ENCODE data around the gene METTL21A.

The METTL21A gene

DNA sequence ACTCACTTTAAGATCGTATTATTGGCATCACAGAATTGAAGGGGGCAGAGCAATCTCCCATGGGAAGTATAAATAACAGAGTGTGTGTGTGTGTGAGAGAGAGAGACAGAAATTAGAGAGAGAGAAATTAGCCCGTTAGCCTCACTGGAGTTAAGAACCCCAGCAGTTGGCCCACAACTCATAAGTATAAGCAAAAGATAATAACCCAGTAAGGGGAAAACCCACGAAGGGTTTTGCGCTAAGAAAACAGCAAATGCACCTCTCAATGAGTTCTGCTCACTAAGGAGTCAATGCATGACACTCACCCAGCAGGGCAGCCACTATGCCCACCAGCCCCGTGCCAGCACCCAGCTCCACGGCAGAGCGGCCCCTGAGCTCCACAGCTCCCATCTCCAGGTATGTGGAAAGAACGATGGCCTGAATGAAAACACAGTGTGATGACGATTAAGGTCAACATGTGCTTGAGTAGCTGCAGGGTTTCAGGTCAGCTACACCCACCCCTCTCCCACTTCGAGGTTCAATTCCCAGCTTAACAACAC lies 3.6 kb downstream of the METTL21A start:
- no peak for DNase-seq

DNA sequence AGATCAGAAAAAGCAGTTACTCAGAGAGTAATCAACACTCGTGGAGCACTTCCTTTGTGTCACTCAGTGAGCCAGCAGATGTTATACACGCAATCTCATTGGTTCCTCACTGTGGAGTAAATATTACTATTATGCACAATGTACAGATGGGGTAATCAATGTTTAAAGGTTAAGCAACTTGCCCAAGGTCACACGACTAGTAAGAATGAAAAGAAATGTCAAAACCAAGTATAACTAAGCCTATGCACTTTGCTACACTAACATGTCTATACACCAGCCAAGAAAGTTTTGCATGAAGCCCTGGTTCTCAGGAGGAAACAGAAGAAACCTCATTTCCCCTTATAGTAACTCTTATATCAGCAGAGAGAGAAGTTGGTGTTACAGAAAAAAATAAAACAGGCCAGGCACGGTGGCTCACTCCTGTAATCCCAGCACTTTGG lies 5.4 kb downstream of the METTL21A start:
- no peak for DNase-seq

DNA sequence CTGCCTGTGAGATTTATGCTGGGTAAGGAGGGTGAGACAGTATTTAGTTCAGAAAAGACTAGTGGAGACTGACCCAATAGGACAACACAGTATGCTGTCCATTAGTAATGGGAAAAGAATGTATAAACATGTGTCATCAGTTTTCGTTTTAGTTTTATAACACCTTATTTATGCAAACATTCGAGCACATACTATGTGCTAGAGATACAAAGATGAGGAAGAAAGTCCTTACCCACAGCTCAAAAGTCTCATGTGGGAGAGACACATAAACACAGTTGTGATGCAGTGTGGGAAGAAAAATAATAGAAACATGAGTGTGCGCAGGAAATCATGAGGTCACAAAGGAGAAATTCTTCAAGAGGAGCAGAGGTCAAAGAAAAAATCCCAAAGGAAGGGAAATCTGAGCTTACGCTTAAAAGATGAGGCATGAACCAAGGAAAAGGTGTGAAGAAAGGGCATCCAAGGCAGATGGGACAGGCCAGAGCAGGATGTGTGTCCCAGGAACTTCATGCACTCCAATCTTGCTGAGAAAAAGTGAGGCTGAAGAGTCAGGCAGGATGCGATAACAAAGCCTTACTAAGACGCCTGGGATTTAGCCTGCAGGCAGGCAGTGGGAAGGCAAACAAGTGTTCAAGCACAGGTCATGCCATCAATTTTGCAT lies 8.1 kb downstream of the METTL21A start:
- DNase-seq = no peak

DNA sequence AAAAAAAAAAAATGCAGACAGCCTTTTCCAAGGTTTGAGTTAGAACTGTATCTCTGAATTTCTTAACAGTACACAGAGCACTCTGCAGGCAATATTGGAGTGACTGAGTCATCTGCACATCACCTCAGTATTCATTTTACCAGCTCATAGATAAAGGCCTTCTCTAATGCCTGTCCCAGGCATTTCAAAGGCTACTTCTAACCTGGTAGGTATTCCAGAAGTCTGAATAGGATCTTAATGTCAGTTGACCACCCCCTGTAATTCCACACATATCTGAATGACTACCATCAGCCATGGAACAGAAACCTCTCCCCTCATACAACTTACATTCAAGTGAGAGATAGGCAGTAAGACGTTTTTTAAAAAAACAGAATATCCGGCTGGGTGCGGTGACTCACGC lies 9.0 kb downstream of the METTL21A start:
- no peak for DNase-seq

DNA sequence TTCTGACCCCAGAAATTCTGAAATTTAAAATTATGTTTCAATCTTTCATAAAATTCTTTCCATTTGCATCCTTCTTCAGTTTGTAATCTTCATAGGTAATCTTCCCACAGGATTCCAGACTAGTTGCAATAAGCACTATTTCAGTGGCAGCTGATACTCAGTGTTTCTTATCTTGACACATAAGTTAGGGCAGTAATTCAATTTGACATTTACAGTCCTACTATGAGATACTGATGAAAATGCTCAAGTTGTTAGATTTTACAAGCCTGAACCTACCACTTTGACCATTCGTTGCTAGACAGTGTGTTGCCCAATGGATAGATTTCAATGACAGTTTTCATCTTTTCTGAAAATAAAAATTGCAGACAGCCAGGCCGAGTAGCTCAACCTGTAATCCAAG lies 10.4 kb downstream of the METTL21A start:
- DNase-seq = no peak

DNA sequence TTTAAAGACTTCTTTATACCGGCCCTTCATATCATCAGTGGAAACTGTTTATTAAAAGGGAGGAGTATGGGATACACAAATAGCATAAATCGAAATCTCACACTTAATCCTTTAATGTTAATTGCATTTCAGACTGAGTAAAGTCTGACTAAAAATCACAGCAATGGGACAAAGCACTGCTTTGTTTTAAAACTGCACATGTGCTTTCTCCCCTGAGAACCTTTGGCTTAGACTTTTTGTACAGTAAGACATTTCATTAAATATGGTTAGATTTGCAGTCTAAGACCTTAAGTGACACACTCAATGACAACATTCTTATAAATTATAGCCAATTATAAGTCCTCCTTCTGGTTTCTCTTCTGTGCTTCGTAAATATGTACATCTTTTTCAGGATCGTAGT lies 12.5 kb downstream of the METTL21A start:
- DNase-seq = no peak

DNA sequence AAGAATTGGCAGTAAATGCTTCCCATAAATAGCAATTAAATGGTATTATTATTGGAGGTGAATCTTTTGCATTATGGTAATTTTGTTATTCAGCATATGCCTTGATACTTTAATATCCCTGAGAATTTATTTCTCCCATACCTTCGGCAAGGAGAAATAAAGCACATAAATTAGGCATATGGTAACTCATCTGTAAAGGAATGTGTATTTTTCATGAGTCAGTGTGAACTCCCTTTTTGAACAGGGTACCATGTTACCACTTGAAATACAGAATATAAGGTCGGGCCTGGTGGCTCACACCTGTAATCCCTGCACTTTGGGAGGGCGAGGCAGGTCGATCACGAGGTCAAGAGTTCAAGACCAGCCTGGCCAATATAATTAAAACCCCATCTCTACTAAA lies 18.4 kb downstream of the METTL21A start:
- DNase-seq = no peak

DNA sequence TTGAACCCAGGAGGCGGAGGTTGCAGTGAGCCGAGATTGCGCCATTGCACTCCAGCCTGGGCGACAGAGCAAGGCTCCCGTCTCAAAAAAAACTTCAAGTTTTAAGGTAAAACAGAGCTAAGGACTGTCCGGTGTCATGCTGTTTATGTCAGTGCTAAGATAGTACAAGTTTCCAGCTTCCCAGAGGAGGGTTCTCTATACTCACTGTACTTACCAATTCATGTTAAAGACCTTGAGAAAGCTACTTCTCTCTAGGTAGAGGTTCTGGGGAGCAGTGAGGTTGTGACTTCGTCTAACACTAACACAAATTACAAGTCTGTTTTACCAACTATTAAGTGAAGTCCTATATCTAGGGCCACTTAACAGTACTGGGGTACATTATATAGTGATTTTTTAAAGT lies 18.8 kb downstream of the METTL21A start:
- no peak for DNase-seq

DNA sequence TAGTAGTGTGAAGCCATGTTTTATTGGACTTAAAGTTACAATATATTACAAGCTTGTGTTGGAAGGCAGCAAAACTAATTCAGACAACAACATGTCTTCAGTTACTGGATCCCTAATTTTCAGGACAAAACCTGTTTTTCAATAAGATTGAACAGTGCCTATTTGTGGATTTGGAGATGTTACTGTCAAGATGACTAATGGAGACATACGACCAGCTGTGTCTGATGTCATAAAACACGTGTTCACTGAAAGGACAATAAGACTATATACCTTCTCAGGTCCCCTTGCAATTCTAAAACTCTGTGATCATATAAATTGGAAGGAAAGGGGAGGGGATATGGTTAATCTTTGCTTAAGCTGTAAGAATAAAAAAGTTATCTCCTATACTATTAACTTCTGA lies 21.7 kb downstream of the METTL21A start:
- DNase-seq = no peak

DNA sequence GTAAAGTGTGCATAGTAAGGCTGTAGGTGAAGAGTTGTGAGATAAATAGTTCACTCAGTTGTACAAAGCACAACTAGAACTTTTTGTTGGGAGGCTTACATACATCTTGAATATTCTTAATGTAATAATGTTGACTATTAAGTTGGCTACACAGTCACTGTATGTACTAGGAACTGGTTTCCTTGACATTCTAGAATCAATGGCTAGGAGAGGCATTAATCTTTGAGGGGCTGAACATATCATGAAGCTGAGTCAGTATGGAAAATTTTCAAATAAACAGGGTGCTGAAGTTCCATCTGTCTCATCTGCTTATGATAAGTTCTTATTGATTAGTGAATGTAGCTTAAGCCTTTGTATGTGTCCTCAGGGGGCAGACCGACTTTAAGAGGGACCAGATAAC lies 23.4 kb downstream of the METTL21A start:
- DNase-seq = no peak

DNA sequence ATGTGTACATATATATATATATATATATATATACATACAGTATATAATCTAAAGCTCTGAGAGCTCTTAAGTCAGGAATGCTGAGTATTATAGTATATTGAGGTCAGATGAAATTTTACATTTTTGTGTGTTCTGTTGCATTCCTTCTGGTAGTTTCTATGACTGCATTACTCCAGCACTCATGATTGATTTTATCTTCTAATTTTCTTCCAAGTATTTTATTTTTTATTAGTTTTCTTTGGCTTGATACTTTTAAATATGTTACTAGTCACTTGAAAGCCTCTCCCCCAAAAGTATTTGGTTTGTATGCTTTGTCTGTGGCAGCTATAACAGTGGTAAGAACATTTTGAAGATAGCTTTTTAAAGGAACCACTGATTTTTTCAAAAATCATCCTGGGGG lies 25.0 kb downstream of the METTL21A start:
- DNase-seq = no peak

DNA sequence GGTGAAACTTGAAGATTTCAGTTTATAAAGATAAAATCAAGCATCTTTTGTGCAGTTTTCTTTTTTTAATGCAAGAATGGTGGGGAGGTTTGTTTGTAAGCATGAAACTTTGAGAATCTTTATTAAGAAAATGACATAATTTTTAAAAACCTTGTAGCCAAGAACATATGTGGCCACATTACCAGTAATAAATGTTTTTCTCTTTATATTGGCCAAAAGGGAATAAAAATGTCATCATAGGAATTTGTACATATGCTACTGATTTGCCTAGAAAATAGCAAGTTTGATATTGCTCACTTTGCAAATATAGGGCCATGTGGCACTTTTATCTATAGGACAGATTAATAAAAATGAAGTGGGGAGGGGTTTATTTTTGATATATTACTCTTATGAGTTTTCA lies 25.6 kb downstream of the METTL21A start:
- DNase-seq = no peak

DNA sequence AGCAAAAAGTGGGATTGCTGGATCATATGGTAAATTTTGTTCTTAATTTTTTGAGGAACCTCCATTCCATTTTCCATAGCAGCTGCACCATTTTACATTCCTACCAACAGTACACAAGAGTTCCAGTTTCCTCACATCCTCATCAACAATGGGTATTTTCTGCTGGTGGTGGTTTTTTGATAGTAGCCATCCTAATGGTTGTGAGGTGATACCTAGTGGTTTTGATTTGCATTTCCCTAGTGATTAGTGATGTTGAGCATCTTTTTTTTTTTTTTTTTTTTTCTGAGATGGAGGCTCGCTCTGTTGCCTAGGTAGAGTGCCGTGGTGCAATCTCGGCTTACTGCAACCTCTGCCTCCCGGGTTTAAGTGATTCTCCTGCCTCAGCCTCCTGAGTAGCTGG lies 30.5 kb downstream of the METTL21A start:
- no peak for DNase-seq

DNA sequence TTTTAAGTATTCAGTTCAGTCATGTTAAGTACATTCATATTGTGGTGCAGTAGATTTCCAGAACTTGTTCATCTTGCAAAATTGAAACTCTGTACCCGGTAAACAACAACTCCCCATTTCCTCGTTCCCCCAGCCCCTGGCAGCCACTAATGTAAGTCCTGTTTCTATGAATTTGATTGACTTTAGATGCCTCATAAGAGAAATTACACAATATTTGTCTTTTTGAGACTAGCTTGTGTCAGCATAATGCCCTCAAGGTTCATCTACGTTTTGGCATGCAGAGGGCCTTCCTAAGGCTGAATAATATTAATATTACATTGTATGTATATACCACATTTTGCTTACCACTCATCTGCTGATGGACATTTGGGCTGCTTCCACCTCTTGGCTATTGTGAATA lies 30.9 kb downstream of the METTL21A start:
- DNase-seq = no peak

DNA sequence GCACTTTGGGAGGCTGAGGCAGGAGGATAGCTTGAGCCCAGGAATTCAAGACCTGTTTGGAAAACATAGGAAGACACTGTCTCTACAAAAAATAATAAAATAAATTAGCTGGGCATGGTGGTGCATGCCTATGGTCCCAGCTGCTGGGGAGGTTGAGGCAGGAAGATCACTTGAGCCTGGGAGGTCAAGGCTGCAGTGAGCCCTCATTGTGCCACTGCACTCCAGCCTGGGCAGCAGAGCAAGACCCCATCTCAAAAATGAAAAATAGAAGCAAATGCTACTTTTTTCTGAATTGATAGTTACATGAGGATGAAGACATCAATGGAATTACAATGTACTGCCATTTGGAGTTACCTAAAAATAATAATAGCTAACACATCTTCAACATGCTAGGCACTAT lies 31.9 kb downstream of the METTL21A start:
- DNase-seq = no peak

DNA sequence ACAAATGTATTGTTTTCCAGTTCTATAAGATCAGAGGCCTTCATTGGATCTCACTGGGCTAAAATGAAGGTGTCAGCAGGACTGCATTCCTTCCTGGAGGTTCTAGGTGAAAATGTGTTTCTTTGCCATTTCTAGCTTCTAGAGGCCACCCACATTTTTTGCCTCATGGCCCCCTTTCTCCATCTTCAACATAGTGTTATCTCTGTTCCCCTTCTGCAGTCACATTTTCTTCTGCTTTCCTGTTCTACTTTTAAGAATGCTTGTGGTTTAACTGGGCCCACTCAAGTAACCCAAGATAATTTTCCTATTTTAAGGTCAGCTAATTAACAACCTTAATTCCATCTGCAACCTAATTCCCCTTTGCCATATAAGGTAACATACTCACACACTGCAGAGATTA lies 36.1 kb downstream of the METTL21A start:
- no peak for DNase-seq

DNA sequence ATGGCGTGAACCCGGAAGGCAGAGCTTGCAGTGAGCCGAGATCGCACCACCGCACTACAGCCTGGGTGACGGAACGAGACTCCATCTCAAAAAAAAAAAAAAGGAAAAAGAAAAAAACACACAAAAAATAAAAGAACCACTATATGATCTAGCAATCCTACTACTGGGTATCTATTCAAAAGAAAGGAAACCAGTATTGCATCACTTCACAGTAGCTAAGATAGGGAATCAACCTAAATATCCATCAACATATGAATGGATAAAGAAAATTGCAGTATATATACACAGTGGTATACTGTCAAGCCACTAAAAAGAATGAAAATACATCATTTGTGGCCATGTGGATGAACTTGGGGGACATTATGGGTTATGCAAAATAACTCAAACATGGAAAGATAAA lies 37.9 kb downstream of the METTL21A start:
- DNase-seq = no peak

DNA sequence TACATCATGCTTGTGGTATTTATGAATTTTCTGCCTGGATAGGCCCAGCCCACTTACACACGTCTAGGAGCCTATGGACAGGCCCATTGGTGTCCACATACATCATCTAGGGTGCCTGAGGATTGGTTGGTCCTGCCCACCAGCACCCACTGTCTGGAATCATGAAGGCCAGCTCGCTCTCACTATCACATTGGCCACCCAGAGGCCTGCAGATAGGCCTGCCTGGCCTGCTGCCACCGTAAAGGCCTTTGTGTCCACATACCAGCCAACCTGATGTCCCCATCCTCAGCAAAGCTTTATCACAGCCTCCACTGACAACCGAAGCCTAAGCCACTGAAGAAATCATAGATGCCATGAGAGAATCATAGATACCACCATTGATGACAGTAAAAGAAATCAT lies 40.2 kb downstream of the METTL21A start:
- no peak for DNase-seq

DNA sequence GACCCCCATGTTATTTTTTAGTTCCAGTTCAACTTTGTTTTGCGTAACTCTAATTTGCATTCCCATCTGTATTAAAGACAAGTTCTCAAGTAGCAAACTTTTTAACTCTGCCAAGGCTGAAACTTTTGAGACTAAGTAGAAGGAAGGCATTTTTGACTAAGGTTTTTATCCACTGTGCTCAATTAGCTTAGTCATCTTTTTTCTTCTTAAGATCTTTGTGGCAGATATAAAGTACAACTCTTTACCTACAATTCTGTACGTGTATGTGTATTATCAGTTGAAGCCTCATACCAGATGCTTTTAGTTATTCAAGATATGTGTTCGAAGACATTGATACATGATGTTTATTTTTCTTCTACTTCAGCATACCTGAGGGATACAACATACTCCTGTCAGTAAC lies 53.8 kb downstream of the METTL21A start:
- DNase-seq = no peak

DNA sequence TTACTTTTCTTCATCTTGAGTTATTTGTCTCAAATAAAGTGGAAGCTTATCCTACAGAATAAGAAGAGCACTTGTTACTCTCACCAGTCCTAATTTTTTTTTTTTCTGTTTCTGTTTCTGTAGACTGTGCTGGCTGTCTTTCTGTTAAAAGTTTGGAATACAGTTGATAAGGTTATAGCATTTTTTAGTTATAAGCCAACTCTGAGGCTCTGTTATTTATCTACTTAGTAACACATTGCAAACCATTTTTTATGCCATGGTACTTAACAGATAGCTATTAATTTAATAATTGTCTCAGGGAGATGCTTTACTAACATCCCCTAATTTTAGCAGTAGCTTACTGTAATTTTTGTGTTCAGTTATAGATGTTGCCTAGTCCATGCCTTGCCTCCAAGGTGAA lies 57.5 kb downstream of the METTL21A start:
- DNase-seq = no peak

DNA sequence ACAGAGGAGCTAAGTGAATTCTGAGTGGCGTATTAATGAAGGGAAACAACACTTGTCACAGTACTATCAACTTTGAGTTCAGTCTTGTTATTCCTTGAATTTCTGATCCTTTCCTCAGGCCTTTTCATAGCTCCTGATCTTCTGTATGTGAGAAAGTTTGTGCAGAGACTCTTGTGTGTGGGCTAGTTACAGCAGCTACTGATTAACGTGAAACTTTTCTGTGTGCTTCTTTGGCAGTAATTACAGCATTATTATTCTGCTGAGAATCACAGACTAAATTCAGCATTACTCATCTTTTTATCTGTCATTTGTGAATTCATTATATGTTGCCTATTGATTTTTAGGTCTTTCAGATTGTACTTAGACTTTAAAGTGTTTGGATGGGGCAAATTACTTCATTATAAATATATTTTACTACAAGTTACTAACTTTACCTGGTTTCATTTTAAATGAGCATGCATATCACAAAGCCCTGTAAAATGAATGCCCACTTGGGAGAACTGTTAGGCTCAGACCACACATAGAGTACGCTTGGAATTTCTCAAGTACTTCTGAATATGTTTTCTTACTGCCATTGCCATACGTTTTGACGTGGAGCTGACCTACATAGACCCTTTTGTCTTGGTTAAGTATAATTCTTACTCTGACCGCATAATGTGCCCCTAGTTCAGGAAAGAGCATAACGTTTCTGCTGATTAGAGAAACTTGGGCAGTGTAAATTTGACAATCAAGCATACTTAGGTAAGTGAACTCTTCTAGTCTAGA lies 59.3 kb downstream of the METTL21A start:
- no peak for DNase-seq
